Kidney tubule cell (primary cell): ENCODE data around the gene ERVMER34-1.

Experiments
- DNase-seq: peaks from one replicate; pipeline ENCODE4 v3.0.0-alpha.2; 2018; ENCODE audit warnings: low spot score

Gene ERVMER34-1

DNA sequence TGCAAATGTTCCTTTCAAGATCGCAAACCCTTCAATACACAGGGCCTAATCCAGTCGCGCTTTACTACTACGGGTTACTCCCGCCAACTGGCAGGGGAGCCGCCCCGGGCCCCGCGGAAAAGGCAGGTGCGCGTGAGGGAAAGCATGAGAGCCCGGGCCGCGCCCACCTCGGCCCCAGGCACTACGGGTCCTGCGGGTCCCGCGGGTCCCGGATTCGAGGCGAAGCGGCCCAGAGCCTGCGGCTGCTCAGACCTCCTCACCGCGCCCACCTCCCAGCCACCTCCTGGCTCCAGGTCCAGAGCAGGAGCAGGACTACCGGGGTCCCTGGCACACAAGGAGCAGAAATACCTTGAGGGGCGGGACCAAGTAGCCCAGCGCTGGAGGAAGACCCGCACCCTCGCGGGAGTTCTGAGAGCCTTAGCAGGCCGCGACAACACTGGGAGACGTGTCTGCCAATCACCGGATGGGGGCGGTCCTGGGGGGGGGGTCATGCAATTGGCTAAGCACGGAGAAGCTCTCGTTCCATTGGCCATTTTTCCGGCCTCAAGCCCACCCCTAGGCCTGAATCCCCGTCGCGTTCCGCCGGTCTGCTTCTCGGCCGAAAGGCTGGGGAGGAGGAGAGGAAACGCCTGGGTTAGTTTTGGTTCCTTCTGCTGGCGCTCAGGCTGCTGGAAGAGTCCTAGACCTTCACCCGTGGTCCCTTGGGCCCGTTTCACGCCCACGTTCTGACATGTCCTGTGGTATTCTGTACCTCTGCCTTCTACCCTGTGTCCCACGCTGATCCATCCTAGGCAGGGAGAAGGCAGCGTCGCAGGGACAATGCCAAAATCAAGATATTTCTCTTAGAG lies 29.0 kb downstream of the ERVMER34-1 start:
- peak; percentile 96 for DNase-seq

DNA sequence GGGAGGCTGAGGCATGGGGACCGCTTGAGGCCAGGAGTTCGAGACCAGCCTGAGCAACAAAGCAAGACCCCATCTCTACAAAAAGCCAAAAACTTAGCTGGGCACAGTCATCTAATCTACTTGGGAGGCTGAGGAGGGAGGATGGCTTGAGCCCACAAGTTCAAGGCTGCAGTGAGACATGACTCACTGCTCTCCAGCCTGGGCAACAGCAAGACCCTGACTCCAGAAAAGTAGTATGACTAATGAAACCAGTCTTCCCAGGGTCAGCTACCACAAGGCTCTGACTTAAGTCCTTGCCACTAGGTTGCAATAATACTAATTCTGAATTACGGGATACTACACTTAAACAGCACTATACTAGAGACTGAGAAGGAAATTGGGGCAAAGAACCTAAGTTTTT lies 33.1 kb downstream of the ERVMER34-1 start:
- peak; percentile 61 for DNase-seq

DNA sequence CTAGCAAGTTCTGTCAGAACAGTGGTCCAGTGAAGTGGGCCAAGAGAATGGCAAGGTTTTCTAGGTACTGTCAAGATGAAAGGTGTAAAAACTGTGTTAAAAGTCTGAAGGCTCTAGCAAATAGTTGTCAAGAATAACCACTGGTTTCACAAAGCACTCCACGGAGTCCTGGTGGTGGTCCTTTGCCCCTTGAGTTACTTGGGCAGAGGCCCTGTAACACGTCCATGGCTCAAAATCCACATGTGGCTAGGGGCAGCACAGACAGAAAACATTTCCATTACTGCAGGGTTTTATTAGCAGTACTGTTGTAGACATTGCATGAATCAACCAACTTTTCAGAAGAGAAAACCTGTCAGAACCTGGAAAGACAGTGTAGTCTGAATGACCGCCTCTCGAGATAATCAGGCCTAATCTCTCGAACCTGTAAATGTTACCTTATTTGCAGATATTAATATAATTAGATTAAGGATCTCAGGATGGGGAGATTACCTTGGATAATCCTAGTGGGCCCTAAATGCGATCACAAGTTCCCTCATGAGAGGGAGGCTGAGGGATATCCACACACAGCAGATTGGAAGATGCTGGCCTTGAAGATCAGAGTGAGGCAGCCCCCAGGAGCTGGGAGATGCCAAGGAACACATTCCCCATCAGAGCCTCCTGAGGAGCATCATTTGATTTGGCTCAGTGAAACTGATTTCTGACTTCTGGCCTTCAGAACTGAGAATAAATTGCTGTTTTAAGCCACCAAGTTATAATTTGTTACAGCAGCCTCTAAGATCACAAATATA lies 34.7 kb downstream of the ERVMER34-1 start:
- DNase-seq: no peak

DNA sequence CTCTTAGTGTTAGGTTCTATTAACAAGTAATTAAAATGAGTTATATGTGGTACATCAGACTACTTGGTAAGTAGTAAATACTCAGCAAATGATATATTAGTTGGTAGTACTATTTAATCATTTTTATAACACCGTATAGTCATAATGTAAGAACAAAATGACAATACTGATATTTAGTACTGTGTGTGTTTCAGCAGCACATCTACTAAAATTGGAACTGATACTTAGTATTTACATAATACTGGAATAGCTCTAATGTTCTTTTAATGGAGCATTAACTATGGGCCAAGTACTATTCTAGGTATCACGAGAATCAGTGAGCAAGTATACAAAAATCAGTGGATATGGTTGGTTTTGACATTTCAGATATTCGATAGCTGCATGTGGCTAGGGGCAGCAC lies 35.3 kb downstream of the ERVMER34-1 start:
- no peak for DNase-seq

DNA sequence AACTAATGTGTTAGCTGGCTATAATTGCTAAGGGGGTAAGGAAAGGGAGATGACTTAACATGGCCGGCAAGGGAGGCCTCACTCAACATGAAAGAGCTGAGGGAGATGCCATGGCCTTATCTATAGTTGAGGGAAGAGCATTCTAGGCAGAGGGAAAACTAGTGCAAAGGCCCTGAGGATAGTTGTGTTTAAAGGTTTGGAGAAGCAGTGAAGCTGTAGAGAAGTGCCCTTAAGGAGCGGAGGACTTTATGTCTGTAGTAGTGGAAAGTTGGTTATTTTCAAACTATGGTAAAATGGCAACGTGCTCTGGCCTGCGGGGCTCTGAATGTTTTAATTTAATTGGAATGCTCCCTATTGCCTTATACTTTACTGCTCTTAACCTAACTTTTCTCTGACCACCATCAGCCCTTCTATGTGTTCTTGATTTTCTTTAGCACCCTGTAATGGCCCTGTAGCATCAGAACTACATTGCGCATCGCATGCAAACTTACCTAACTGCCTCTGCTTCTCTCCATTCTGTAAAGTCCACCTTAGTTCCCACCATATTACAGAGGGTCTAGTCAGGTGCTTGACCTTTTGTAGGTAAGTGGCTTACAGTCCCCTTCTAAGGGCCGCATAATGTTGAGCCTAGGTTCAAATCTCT lies 35.8 kb downstream of the ERVMER34-1 start:
- no peak for DNase-seq

DNA sequence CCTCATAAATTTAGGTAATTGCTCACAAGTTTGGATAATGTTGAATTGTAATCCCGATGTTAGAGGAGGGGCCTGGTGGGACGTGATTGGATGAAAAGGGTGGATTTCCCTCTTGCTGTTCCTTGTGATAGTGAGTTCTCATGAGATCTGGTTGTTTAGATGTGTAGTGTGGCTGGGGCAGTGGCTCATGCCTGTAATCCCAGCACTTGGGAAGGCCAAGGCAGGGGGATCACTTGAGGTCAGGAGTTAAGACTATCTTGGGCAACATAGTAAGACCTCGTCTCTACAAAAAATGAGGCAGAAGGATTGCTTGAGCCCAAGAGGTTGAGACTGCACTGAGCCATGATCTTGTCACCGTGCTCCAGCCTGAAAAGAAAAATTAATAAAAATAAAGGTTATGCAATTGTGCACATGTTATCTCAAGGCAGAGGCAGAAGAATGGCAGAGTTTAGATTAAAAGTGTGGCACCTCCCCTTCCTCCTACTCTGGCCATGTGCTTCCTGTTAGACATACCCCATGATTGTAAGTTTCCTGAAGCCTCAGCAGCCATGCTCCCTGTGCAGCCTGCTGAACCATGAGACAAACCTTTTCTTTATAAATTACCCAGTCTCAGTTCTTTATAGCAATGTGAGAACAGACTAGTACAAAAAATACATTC lies 36.5 kb downstream of the ERVMER34-1 start:
- DNase-seq: no peak

DNA sequence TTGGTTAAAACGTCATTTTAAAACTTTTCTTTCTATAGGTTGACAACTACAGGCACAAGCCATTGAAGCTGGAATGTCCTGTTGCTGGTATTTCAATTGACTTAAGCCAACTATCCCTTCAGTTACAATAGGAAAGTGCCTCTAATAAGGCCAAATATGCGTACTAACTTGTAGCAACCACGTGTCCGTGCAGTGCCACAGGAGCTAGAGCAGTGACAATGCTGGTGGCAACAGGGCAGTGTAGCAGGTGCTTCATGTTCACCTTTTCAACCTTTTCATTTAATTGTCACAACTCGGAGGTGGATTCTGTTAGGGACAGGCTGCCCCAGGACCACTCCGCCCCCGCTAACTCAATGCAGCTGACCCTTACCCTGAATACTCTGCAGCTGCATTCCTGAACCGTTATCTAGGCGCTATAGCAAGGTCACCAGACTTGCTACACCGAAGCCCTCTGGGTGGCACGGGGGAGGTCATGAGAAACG lies 37.7 kb downstream of the ERVMER34-1 start:
- peak; percentile 8 for DNase-seq

DNA sequence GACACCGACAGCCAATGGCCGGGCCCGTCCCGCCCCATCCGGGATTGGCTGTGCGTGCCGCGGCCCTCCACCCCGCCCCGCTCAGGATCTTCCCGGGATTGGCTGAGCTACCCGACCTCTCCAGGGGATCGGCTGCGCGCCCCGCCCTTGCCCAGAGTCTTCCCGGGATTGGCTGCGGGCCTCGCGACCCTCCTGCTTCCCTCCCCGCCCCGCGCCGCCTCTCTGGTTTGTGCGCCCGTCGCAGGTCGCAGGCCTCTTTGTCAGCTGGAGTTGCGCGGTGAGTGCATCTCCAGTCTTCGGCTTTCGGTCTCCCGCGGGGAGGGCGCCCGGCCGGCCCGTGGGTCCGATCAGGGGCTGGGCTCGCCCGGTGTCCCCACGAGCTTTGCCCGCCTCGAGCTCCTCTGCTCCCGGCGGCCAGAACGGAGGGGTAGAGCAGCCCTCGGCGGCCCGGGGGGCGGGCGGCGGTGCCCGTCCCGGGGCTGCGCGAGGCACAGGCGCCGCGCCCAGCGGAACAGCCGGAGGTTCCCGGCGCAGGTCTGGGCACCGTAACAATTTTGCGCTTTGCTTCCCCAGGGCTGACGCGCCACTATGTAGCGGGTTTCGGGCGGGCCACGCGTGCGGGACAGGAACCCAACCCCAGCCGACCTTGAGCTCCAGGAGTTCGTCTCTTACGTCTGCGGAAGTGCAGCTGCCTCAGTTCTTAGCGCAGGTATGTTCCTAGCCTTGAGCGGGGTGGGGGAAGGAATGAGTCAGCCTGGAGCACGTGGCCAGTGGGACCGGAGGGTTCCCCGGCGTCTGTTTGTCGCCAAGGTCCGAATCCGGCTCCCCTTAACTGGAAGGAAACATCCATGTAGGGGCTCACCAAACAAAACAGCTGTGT lies 38.7 kb downstream of the ERVMER34-1 start:
- DNase-seq: peak; percentile 98

DNA sequence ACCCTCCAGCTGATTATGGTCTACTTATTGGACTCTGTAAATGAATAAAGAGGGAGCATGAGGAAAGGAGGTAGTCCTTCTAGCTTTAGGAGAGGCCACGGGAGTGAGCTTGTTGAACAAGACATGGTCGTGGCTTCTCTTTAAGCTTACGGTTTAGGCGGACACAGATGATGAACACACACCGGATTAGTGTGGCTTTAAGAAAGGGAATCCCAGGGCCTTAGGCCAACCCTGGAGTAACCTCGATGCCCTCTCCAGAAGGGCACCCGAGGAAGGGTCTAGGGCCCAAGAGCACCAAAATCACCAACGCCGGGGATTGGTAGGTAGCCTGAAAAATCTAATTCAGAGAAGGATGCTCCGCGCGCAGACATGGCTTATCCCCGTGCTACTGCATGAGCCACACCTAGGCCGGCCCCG lies 39.4 kb downstream of the ERVMER34-1 start:
- no peak for DNase-seq

DNA sequence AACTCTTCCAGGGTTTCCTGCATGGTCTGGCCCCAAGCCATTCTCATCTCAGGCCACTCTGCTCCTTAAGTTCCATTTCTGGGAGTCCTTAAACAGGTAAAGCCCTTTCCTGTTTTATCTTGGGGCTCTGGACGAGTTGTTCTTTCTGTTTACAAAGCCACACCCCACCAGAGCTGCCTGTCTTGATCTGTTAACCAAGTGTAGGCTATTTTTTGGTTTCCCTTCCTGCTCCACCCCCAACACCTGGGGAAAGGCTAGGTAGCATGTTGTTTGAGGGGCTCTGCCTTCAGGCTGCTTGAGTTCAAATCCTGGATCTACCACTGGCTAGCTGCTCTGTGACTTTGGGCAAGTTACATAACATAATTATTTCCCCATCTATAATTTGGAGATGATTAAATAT lies 40.0 kb downstream of the ERVMER34-1 start:
- DNase-seq: no peak

DNA sequence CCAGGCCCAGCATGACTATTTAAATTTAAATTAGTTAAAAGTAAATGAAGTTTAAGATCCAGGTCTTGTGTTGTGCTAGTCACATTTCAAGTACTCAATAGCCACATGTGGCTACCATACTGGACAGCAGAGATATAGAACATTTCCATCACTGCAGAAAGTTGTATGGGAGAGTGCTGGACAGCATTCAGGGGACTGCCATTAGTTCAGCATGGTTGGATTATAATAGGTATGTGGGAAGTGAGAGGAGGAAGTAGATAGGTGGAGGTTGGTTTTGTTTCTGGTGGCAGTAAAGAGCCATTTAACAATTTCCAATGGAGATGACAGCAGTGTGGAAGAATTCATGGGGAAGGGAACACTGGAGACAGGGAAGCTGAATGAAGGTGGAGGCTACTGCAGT lies 42.1 kb downstream of the ERVMER34-1 start:
- DNase-seq: peak; percentile 45

DNA sequence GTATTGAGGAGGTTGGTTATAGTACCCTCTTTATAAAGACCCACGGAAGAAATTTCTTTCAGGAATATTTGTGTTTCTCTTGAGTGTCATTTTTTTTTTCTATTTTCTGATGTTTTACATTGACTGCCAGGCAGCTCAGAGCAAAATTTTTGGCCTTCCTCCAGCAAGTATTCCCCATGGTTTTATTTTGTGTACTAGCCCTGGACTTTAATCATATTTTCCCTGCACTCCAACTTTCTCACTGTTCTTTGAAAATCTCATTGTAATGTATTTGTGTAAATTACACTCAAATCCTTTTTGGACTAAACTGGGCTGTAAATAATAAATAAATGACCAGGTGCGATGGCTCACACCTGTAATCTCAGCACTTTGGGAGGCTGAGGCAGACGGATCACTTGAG lies 46.6 kb downstream of the ERVMER34-1 start:
- DNase-seq: no peak

DNA sequence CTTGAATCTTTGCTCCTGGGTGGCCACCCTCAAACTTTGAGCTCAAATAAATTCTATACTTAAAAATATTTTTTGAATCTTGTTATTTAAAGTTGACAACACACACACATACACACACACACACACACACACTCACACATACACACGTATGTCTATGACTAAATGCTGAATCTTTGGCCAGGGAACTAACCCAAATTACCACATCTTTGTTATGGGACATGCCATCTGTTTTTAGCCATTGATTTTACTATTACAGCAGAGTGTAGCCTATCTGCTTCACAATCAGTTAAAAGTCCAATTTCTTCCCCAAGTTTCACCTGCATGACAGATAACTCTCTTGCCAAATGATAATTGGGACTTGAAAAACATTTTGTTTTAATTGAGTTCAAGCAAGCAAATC lies 47.1 kb downstream of the ERVMER34-1 start:
- DNase-seq: no peak

DNA sequence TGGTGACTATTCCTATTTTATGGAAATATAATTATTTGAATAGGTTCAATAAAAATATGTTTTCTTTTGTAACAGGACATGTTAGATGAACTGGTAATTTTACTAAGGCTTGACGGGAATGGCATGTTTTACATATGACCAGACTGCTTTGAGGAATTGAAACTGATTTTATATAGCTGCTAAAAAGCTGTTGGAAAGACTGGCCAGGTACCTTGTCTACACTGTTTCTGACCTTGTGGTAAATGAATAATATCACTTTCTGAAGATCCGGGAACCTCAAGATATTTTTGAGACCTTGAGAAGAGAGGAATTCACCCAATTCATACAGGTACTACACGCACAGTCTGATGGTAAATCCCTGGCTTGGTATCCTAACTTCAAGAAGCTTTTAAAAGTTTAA lies 50.0 kb downstream of the ERVMER34-1 start:
- DNase-seq: no peak

DNA sequence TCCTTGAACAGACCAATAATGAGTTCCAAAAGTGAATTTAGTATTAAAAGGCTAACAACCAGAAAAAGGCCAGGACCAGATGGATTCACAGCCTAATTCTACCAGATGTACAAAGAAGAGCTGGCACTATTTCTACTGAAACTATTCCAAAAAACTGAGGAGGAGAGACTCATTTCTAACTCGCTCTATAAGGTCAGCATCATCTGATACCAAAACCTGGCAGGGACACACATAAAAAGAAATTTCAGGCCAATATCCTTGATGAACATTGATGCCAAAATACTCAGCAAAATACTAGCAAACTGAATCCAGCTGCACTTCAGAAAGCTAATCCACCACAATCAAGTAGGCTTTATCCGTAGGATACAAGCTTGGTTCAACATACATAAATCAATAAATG lies 56.3 kb downstream of the ERVMER34-1 start:
- DNase-seq: no peak

DNA sequence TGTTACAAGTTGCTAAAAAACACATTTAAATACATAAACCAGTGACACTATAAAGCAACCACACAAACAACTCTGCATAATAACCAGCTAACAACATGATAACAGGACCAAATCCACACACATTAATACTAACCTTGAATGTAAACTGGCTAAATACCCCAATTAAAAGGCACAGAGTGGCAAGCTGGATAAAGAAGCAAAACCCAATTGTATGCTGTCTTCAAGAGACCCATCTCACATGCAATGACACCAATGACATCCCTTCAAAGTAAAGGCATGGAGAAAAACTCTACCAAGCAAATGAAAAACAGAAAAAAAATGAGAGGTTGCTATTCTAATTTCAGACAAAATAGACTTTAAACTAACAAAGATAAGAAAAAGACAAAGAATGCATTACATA lies 57.7 kb downstream of the ERVMER34-1 start:
- no peak for DNase-seq
